Measurements from ENCODE around the gene GINS2.

DNA sequence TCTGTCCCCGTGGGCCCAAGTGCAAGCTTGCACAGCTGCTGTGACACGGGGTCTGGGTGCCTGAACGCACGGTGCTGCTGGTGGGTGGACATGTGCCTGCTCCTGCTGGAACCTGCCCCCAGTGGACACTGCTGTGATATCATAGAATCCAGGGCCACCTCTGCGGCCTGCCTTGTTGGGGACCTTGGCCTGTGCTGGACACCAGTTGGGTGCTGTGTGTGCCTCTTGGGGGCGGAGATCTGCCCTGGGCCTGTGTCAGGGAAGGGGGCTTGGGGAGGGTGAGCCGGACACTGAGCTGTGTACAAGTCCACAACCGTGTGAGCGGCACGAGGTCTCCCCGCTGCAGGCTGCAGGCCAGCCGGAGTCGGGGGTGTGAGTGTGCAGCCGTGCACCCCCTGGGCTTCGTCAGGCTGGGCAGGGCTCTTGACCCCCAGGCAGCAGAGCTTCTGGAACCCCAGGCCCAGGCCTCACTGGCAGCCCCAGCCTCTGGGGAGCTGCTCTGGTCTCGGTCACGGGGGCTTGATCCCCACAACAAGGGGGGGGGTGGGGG is 42.3 kb downstream of the GINS2 start:
- no peak for TF ChIP-seq SIN3A (IDR thresholded peaks at IDR 0.05; ENCODE audit: low read depth)
- 0 out of 6 replicates have a peak, but pooled peaks of 1 of the 3 experiments have one; percentile 7 for TF ChIP-seq CTCF (IDR thresholded peaks at IDR 0.05 in 2 of 3, conservative IDR thresholded peaks at IDR 0.05 in 1 of 3; ENCODE audit: borderline replicate concordance in 1 of 3, insufficient read depth in 1 of 3, low read depth in 2 of 3, low read length in 2 of 3)
- TF ChIP-seq POLR2A (IDR thresholded peaks at IDR 0.05; ENCODE audit: borderline replicate concordance, extremely low read depth, insufficient read depth, insufficient read length), result no peak
- no peak for TF ChIP-seq ZBTB33 (IDR thresholded peaks at IDR 0.05; ENCODE audit: extremely low read depth, insufficient replicate concordance, low read length)
- TF ChIP-seq MAX (IDR thresholded peaks at IDR 0.05), result no peak
- no peak for TF ChIP-seq EZH2 (IDR thresholded peaks at IDR 0.05)
- no peak for TF ChIP-seq YY1 (IDR thresholded peaks at IDR 0.05; ENCODE audit: extremely low read depth, insufficient replicate concordance, low read depth, low read length)
- TF ChIP-seq SRF (IDR thresholded peaks at IDR 0.05; ENCODE audit: low read depth), result no peak
- TF ChIP-seq ZFX (IDR thresholded peaks at IDR 0.05), result no peak
- no peak for TF ChIP-seq POLR2AphosphoS5 (IDR thresholded peaks at IDR 0.05; ENCODE audit: low read depth, low read length)
- TF ChIP-seq REST (IDR thresholded peaks at IDR 0.05; ENCODE audit: low read depth), result no peak
- TF ChIP-seq RAD21 (IDR thresholded peaks at IDR 0.05; ENCODE audit: low read depth), result no peak
- no peak for TF ChIP-seq ZNF274 (IDR thresholded peaks at IDR 0.05; ENCODE audit: low read depth, low read length)
- TF ChIP-seq SP1 (IDR thresholded peaks at IDR 0.05; ENCODE audit: low read depth), result no peak
